ENCODE results near the gene TTC24.
"Not testable (repeated sequence)": the region's sequence is repeated elsewhere in the genome, so short reads cannot be mapped to it uniquely, and the experiment has no call there.

Gene TTC24

DNA sequence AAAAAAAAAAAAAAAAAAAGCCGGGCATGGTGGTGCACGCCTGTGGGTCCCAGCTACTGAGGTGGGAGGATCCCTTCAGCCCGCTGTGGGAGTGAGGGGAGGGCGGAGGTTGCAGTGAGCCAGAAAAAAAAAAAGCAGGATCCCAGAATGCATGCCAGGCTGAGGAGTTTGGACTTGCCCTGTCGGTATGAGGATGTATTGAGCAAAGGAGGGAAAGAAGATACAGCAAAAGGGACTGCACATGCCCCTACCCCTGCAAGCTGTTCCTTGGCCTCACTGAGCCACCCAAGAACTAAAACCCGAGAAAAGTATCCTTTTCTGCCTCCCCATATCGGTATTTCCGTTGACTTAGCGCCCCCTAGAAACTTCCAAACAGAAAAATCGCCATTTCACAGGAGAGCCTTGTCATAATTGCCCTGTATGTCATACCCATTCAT, 23.1 kb downstream of the TTC24 start:
- in situ Hi-C loops (cut with MboI; ENCODE audit: low sequenced_read_pairs) = no loop called here

DNA sequence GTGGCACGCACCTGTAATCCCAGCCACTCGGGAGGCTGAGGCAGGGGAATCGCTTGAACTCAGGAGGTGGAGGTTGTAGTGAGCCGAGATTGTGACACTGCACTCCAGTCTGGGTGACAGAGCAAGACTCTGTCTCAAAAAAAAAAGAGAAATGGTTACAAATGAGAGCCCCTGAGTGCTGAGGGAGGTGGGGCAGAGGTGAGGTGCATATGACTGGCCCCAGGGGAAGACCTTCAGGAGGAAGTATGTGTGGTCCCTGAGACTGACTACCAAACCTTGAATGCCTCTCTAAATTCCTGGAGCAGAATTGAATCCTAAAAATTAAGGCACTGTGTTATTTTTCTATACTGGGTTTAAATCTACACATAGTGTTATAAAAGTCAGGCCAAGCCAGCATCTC, 27.8 kb downstream of the TTC24 start:
- in situ Hi-C loops (cut with MboI; ENCODE audit: low sequenced_read_pairs) = not testable (repeated sequence)

DNA sequence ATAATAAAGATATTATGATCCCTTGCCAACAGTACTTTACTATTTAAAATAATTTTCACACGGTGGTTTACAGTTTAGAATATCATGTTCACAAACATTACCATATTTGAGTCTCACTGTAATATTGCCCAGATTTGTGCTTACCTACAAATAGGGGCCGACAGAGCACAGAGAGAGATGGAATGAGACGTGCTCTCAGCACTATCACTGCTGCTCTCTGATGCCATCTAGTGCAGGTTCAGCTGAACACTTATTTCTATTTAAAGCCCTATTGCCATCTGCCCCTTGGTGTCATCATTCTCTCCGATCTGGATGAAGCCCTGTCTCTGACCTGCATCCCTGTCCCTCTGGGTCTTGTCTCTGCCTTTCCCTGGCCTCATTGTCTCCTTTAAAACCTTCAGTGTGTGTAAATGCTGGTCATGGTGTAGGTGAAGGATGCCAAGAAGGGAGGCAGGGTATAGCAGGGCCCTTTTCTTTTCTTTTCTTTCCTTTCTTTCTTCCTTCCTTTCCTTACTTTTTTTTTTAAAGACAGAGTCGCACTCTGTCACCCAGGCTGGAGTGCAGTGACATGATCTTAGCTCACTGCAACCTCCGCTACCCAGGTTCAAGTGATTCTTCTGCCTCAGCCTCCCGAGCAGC, 28.6 kb downstream of the TTC24 start:
- in situ Hi-C loops (cut with MboI; ENCODE audit: low sequenced_read_pairs) = no loop called here

DNA sequence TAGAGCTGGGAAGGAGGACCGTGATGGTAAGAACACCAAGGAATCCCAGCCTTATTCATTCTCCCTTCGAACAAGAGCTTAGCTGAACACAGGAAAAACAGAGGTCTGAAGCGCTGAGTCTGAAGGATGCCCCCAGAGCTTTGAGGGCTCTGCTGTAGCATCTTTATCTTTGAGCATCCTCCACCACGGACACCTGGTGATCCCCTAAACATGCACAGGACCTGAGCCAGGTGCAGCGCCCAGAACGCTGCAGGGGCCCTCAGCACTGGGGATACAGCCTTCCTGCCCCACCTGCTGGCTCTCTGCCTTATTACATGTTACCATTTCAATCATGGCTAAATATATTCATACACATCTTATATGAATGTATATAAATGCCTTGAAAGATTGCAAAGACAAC, 29.5 kb downstream of the TTC24 start:
- in situ Hi-C loops (cut with MboI; ENCODE audit: low sequenced_read_pairs) = no loop called here

GRCh38 chr1:156610072-156610471, 30.5 kb downstream of the TTC24 start:
- in situ Hi-C loops (cut with MboI; ENCODE audit: low sequenced_read_pairs) = not testable (repeated sequence)

DNA sequence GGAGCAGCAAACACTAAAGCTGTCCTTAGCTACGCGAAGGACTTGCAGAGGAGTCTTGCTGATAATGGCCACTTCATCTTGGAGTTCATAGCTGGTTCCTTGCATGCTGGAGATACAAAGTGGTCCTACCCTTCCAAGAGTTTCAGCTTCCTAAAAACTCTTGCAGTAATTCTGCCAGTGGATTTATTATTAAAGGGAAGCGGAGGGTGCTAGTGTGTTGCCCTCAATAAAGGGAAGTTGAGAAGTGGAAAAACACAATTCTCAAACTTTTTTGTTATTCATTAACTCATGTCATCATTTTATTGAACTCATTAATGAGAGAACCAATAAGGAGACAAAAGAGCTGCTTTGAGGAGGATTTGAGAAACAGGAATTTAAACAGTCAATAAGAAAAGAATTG, 33.1 kb downstream of the TTC24 start:
- in situ Hi-C loops (cut with MboI; ENCODE audit: low sequenced_read_pairs) = no loop called here

- in situ Hi-C loops (cut with MboI; ENCODE audit: low sequenced_read_pairs) = no loop called here
Measured at GRCh38 chr1:156615946-156616345, 36.4 kb downstream of the TTC24 start.

GRCh38 chr1:156616463-156616862, 36.9 kb downstream of the TTC24 start:
- in situ Hi-C loops (cut with MboI; ENCODE audit: low sequenced_read_pairs) = no loop called here

DNA sequence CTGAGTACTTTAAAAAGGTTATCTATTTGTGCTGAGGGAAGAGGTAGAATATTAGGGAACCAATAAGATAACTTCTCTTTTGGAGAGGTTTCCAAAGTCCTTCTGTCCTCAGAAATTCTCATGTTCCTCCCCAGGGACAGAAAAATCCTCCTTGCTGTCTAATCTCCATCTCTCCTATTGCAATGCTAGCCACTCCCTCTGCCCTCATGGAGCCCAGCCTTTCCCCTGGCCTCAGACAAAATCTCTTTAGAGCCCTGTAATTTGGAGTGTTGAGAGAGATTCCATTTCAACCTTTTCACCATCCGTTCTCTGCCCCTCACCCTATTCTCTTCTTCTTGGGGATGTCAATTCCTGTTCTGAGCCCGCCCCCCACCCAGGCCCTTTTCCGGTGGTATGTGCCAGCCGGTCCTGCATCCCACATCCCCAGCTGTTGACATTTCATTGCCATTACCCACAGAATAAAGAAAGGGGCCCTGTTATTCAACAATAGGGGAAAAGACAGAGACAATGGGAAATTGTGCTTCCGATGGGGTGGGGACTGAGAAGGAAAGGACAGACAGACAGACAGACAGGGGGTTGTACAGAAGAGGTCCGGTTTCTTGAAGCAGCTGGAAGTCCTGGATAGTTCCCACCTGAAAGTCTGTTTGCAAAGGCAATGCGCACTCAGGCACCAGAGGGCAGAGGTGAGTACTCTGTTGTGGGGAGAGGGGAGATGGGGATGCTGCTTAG, 39.5 kb downstream of the TTC24 start, which contains the start of gene HAPLN2:
Gene HAPLN2, plus strand, starts transcription at position 563 of the 729 bp plus-strand sequence. CDS start 4,076 bp downstream, outside the sequence.
- in situ Hi-C loops (cut with MboI; ENCODE audit: low sequenced_read_pairs) = no loop called here

DNA sequence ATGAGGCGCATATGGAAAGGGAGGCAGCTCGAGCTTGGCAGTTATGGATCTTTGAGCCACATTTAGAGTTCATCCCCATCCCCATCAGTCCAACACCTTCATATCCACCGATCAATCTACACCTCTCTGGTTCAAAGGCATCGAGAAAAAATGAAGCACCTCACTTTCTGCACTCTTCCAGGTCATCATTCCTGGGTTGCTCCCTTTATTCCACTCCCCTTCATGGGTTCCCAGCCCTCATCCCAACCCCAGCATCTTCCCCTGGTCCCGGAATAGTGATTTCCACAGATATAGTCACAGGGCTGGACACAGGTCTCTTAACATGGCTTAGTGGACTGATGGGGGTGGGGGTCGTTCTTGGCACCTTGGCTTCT, 40.0 kb downstream of the TTC24 start:
- in situ Hi-C loops (cut with MboI; ENCODE audit: low sequenced_read_pairs) = no loop called here

DNA sequence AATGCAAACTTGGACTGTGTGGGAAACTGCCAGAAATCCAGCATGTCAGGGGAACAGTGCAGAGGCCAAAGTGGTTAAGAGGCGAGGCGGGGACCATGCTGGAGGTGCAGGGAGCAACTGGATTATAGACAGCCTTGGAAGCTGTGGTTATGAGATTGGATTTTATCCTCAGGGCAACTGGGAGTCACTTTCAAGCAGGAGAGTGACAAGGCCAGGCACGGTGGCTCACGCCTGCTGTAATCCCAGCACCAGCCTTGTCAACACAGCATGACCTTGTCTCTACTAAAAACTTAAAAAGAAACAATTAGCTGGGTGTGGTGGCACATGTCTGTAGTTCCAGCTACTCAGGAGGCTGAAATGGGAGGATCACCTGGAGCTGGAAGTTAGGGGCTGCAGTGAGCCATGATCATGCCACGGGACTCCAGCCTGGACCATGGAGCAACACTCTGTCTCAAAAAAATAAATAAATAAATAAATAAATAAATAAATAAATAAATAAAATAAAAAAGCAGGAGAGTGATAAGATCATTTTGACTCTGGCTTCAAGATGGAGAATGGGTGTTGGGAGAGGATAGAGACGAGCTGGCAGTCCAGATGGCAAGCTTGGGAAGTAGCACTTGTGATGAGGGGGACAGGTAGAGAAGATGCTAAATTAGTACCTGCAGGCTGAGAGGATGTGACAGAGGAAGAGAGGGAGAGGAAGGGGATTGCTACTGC, 43.2 kb downstream of the TTC24 start:
- in situ Hi-C loops (cut with MboI; ENCODE audit: low sequenced_read_pairs) = loop anchor here (10.0 kb wide), 1 partner anchor 52 kb away; the partner anchor contains the start of gene NES

DNA sequence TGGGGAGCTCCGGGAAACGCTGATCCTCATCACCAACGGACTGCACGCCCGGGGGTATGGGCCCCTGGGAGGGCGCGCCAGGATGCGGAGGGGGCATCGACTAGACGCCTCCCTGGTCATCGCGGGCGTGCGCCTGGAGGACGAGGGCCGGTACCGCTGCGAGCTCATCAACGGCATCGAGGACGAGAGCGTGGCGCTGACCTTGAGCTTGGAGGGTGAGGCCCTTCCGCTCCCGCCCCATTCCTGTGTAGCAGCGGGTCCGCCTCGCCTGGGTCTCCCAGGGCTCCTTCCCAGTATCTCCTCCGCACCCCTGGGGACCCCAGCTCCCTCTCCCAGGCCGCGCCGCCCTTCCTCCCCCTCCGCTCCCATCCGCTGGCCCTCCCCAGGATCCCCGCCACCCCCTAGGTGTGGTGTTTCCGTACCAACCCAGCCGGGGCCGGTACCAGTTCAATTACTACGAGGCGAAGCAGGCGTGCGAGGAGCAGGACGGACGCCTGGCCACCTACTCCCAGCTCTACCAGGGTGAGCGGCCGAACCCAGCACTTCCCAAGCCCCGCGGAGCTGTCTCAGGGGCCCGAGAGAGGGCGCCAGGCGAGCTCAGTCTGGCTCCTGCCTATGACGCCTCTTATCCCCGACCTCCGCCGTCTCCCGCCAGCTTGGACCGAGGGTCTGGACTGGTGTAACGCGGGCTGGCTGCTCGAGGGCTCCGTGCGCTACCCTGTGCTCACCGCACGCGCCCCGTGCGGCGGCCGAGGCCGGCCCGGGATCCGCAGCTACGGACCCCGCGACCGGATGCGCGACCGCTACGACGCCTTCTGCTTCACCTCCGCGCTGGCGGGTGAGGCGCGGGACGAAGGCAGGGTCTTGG, 44.7 kb downstream of the TTC24 start:
- in situ Hi-C loops (cut with MboI; ENCODE audit: low sequenced_read_pairs) = loop anchor here (10.0 kb wide), 1 partner anchor 51 kb away; the partner anchor contains the start of gene NES

GRCh38 chr1:156624814-156625435, 45.4 kb downstream of the TTC24 start:
- in situ Hi-C loops (cut with MboI; ENCODE audit: low sequenced_read_pairs) = loop anchor here (10.0 kb wide), 1 partner anchor 50 kb away; the partner anchor contains the start of gene NES

GRCh38 chr1:156625436-156626078, 46.0 kb downstream of the TTC24 start:
- in situ Hi-C loops (cut with MboI; ENCODE audit: low sequenced_read_pairs) = loop anchor here (10.0 kb wide), 1 partner anchor 49 kb away; the partner anchor contains the start of gene NES

DNA sequence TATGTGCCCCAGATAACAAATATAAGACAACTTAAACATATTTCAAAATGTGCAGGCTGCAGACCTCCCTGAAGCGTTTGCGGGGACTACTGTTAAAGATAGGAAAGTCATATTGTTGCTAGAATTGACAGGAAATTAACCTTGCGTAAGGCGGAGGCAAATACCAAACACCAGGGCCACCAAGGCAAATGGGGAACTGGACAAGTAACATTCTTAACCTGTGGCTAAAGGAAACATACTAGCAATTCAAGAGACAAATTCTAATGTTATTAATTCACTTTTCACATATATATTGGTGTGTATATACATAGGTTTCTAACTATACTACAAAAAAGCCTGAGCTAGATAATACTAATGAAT, 46.5 kb downstream of the TTC24 start:
- in situ Hi-C loops (cut with MboI; ENCODE audit: low sequenced_read_pairs) = loop anchor here (10.0 kb wide), 1 partner anchor 49 kb away; the partner anchor contains the start of gene NES

DNA sequence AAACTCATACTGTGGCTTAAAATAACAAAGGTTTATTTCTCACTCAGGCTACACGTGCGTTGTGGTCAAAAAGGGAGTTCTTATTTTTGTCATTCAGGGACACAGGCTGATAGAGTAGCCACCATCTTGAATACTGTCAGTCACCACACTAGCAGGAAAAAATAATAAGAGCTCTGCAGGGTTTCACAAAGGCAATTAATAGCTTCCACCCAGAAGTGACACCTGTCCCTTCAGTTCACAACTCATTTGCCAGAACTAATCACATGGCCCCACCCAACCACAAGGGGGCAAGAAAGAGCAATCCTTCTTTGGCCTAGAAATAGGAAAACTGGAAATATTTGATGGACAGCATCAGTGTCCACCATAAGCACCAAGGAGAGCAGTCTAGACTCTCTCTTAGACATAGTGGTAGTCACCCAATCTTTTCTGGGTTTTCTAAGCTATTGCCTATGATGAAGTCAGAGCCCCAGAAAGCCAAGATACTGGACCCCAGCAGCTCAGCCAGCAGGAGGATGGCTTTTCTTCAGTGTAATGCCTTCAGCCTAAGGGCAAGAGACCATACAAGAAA, 47.9 kb downstream of the TTC24 start:
- in situ Hi-C loops (cut with MboI; ENCODE audit: low sequenced_read_pairs) = loop anchor here (10.0 kb wide), 1 partner anchor 47 kb away; the partner anchor contains the start of gene NES

- in situ Hi-C loops (cut with MboI; ENCODE audit: low sequenced_read_pairs) = loop anchor here (10.0 kb wide), 1 partner anchor 45 kb away; the partner anchor contains the start of gene NES
Measured at GRCh38 chr1:156629823-156630449, 50.4 kb downstream of the TTC24 start.

- in situ Hi-C loops (cut with MboI; ENCODE audit: low sequenced_read_pairs) = not testable (repeated sequence)
Measured at GRCh38 chr1:156631152-156631551, 51.6 kb downstream of the TTC24 start.

- in situ Hi-C loops (cut with MboI; ENCODE audit: low sequenced_read_pairs) = no loop called here
Measured at GRCh38 chr1:156632355-156632754, 52.8 kb downstream of the TTC24 start.

Measured in HL-60/S4 treated with retinoic acid at 250 ng/mL for 4 days and 3 days (cell line).